ENCODE measurements around the gene TLN1. TPM values are rescaled to one million over a fixed set of nuclear protein-coding genes. Genes with fewer than 3 reads are reported as not detected.
A peak's percentile ranks its signal among the peaks of the same experiment; 100 is the strongest.

The TLN1 gene
- total and polyA plus RNA-seq, 2 of the 4 experiments (the other 2 are of a cell fraction), result 228 to 346 TPM

DNA sequence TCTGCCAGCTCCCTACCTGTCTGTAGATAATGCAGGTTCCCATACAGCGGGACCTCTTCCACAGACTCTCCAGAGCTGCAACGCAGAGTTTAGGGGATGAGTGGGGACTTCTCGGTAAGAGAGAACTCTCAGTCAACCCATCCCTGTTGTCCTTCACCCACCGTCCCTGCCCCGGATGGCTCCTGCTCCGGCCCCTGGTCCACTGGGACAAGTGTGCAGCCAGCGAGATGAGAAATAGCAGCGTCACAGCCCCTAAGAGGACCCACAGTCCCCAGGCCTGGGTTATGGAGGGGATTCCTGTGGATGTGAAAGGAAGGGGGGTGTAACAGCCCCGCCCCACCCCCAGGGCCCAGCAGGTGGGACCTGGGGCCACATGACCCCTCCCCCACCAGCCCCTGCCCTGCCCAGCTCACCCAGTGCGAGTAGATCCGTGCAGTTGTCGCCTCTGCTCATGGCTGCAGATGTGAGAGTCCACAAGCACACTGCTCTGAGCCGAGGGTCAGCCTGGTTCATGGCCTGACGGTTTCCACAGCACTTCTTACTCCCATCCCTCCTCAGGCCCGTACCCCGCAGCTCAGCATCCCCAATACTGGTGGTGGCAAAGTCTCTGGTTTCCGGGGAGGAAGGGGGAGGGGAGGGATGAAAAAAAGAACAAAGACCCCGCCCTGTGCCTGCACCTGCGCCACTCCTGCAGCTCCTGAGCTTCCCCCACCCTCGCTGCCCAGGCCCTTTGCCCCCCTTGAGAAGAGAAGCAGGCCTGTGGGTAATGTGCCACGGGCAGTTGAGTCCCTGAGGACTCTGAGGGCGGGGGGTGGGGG lies 81.4 kb downstream of the TLN1 start, which contains the start of gene SIT1:
Gene SIT1, minus strand, starts transcription at position 591 of the 818 bp plus-strand sequence. Its CDS starts 78 bp downstream, at position 513.
- Histone ChIP-seq H4K91ac (ENCODE audit: insufficient read depth, low read depth, low read length) (no peak within 1 kb of the TSS; the same call in 1 of the 2 replicates), H3K4ac (ENCODE audit: low read depth, low read length) (no peak within 1 kb of the TSS), H3K79me1 (ENCODE audit: low read depth in 1 of 2, low read length in 2 of 2) (0 out of 4 replicates have a peak, but pooled peaks cover 0 to 4% of the 10 kb centered on the region in 2 experiments), H2AK5ac (ENCODE audit: low read depth, low read length) (no peak within 1 kb of the TSS), H3K4me2 (ENCODE audit: low read depth, low read length) (no peak within 1 kb of the TSS), H2BK15ac (ENCODE audit: low read depth, low read length) (no peak within 1 kb of the TSS), H3K18ac (ENCODE audit: low read depth, low read length) (no peak within 1 kb of the TSS), H4K8ac (ENCODE audit: low read depth in 2 of 2, low read length in 2 of 2) (no peak within 1 kb of the TSS), H3K4me1 (ENCODE audit: control insufficient read depth, insufficient read depth, low read length) (peaks cover 14% of the 10 kb centered on the region), H4K20me1 (ENCODE audit: insufficient read depth, low read length) (no peaks in the 10 kb centered on the region), H3K9ac (ENCODE audit: low read depth, low read length) (no peak within 1 kb of the TSS), H3K27ac (ENCODE audit: insufficient read depth, low read length) (no peak within 1 kb of the TSS), H3K27me3 (ENCODE audit: control insufficient read depth, insufficient read depth, low read length) (no peaks in the 10 kb centered on the region), H4K5ac (ENCODE audit: low read depth, low read length) (no peak within 1 kb of the TSS), H3K9me1 (ENCODE audit: insufficient read depth, low read length) (peaks cover 4% of the 10 kb centered on the region; the same call in 1 of the 2 replicates), H3K9me3 (ENCODE audit: control insufficient read depth, insufficient read depth, low read length) (no peaks in the 10 kb centered on the region), H3K4me3 (ENCODE audit: insufficient read depth, low read depth, low read length) (no peak within 1 kb of the TSS), H3K23ac (ENCODE audit: low read depth, low read length) (no peak within 1 kb of the TSS), H2AK9ac (replicated peaks; ENCODE audit: low read depth, low read length, poor library complexity) (peak within 1 kb of the TSS; percentile 39), H2BK5ac (ENCODE audit: low read depth, low read length, poor library complexity, severe bottlenecking) (no peak within 1 kb of the TSS), H3K56ac (ENCODE audit: extremely low read depth, insufficient read depth, low read length) (no peak within 1 kb of the TSS), H3K14ac (replicated peaks; ENCODE audit: low read depth, low read length) (no peak within 1 kb of the TSS), H2AFZ (replicated peaks; ENCODE audit: low read length, poor library complexity) (peak within 1 kb of the TSS; percentile 73), H3K36me3 (ENCODE audit: control insufficient read depth, insufficient read depth, low read length) (no peaks in the 10 kb centered on the region), H2BK120ac (ENCODE audit: low read depth, low read length) (no peak within 1 kb of the TSS), H2BK20ac (ENCODE audit: low read depth, low read length) (no peak within 1 kb of the TSS)
- dilution Hi-C loops (cut with HindIII; ENCODE audit: low sequenced_read_pairs, unreplicated experiment), result no loop called here
- ATAC-seq (ENCODE audit: low read depth) (no peak), DNase-seq (no peak)
- 55% methylated on average over 4 of the region's 22 CpGs; no CpG with 5 or more reads in 1 of the 2 experiments for WGBS, 2 experiments (ENCODE audit: extremely low coverage in 2 of 2, insufficient read length in 1 of 2)
- ChIA-PET CTCF (no interaction called here), POLR2A (ENCODE audit: unreplicated experiment) (no interaction called here)
- BruUV-seq (replicated peaks), result no TSS peak
- in situ Hi-C loops (cut with MboI; ENCODE audit: low sequenced_read_pairs), result loop anchor here (10.0 kb wide), 1 partner anchor 146 kb away; no protein-coding TSS in a partner anchor
- intact Hi-C loops (cut with micrococcal nuclease), result loop anchor here (10.0 kb wide), 2 partner anchors 164 to 166 kb away; partner anchors contain the start of genes HINT2 and SPAG8
- TF ChIP-seq POLR2A (IDR thresholded peaks at IDR 0.05; ENCODE audit: low read depth, low read length), result no peak
- TF ChIP-seq, protein P1, sequence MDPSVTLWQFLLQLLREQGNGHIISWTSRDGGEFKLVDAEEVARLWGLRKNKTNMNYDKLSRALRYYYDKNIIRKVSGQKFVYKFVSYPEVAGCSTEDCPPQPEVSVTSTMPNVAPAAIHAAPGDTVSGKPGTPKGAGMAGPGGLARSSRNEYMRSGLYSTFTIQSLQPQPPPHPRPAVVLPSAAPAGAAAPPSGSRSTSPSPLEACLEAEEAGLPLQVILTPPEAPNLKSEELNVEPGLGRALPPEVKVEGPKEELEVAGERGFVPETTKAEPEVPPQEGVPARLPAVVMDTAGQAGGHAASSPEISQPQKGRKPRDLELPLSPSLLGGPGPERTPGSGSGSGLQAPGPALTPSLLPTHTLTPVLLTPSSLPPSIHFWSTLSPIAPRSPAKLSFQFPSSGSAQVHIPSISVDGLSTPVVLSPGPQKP (IDR thresholded peaks at IDR 0.05; ENCODE audit: borderline replicate concordance, low read depth, low read length), result no peak
- no peak for TF ChIP-seq MAFK (IDR thresholded peaks at IDR 0.05; ENCODE audit: low read depth, low read length)
- TF ChIP-seq, protein P2, sequence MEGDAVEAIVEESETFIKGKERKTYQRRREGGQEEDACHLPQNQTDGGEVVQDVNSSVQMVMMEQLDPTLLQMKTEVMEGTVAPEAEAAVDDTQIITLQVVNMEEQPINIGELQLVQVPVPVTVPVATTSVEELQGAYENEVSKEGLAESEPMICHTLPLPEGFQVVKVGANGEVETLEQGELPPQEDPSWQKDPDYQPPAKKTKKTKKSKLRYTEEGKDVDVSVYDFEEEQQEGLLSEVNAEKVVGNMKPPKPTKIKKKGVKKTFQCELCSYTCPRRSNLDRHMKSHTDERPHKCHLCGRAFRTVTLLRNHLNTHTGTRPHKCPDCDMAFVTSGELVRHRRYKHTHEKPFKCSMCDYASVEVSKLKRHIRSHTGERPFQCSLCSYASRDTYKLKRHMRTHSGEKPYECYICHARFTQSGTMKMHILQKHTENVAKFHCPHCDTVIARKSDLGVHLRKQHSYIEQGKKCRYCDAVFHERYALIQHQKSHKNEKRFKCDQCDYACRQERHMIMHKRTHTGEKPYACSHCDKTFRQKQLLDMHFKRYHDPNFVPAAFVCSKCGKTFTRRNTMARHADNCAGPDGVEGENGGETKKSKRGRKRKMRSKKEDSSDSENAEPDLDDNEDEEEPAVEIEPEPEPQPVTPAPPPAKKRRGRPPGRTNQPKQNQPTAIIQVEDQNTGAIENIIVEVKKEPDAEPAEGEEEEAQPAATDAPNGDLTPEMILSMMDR (conservative IDR thresholded peaks at IDR 0.05; ENCODE audit: low read depth, low read length), result no peak
- no peak for TF ChIP-seq NFE2L2 (IDR thresholded peaks at IDR 0.05; ENCODE audit: low read depth, low read length)
- TF ChIP-seq MXI1 (IDR thresholded peaks at IDR 0.05; ENCODE audit: borderline replicate concordance, low read depth, low read length), result no peak
- no peak for TF ChIP-seq CHD1 (IDR thresholded peaks at IDR 0.05; ENCODE audit: low read depth, low read length)
- no peak for TF ChIP-seq FOS (IDR thresholded peaks at IDR 0.05; ENCODE audit: low read depth, low read length)
- TF ChIP-seq, protein P3, sequence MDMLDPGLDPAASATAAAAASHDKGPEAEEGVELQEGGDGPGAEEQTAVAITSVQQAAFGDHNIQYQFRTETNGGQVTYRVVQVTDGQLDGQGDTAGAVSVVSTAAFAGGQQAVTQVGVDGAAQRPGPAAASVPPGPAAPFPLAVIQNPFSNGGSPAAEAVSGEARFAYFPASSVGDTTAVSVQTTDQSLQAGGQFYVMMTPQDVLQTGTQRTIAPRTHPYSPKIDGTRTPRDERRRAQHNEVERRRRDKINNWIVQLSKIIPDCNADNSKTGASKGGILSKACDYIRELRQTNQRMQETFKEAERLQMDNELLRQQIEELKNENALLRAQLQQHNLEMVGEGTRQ (IDR thresholded peaks at IDR 0.05; ENCODE audit: low read depth, low read length), result no peak
- no peak for TF ChIP-seq CEBPB (IDR thresholded peaks at IDR 0.05; ENCODE audit: low read depth, low read length)
- TF ChIP-seq SMC3 (IDR thresholded peaks at IDR 0.05; ENCODE audit: low read depth, low read length), result no peak
- no peak for TF ChIP-seq RCOR1 (IDR thresholded peaks at IDR 0.05; ENCODE audit: insufficient replicate concordance, low read length)
- TF ChIP-seq RFX5 (IDR thresholded peaks at IDR 0.05; ENCODE audit: low read depth, low read length), result no peak
- no peak for TF ChIP-seq MAZ (IDR thresholded peaks at IDR 0.05; ENCODE audit: borderline replicate concordance, low read depth, low read length)
- TF ChIP-seq RAD21 (IDR thresholded peaks at IDR 0.05; ENCODE audit: low read length), result no peak
